Large intestine (tissue), 3 donors: ENCODE measurements around the gene WFIKKN1. TPM values are rescaled to one million over a fixed set of nuclear protein-coding genes. Genes with fewer than 3 reads are reported as not detected.

ENCODE experiments used
- DNase-seq, 2 donors: peaks; one replicate each; pipeline versions ENCODE4 v3.0.0 to v3.0.0-alpha.2; 2013
- H3K27ac ChIP-seq: one replicate; pipeline ENCODE4 v1.5.1; 2013; ENCODE audit warnings: low read length
- H3K27me3 ChIP-seq: 2 replicates; pipeline ENCODE4 v1.6.1; 2013; ENCODE audit warnings: low read length; ENCODE audit not compliant: control insufficient read depth, insufficient read depth
- H3K36me3 ChIP-seq: 2 replicates; pipeline ENCODE4 v1.6.1; 2013; ENCODE audit warnings: low read length; ENCODE audit not compliant: control insufficient read depth, insufficient read depth
- H3K4me1 ChIP-seq: one replicate; pipeline ENCODE4 v1.6.1; 2013; ENCODE audit warnings: low read length; ENCODE audit not compliant: control insufficient read depth, insufficient read depth
- H3K4me3 ChIP-seq: one replicate; pipeline ENCODE4 v1.5.1; 2013; ENCODE audit warnings: low read length
- H3K9me3 ChIP-seq: one replicate; pipeline ENCODE4 v1.6.1; 2013; ENCODE audit warnings: mild to moderate bottlenecking, low read depth, low read length, moderate library complexity; ENCODE audit not compliant: control insufficient read depth
- WGBS: methylation state at CpG from one replicate; pipeline ENCODE4 v1.1.5; 2013; ENCODE audit warnings: low lambda C conversion rate; ENCODE audit not compliant: insufficient coverage; 5-methylcytosine and 5-hydroxymethylcytosine counted together
- polyA plus RNA-seq: library from polyadenylated mRNA; unstranded; fragments of 120-200 nt; gene quantifications from one replicate; pipeline ENCODE4 v1.2.1, GENCODE V29; 2013

WFIKKN1 gene
- polyA plus RNA-seq, 1 donor = 1.6 TPM

- no CpG with 5 or more reads among the region's 14 CpGs for WGBS
- Histone ChIP-seq H3K4me1 (peaks cover 21% of the 10 kb centered on the region), H3K36me3 (no peaks in the 10 kb centered on the region), H3K27ac (no peak overlapping the region), H3K4me3 (no peak overlapping the region), H3K27me3 (peaks cover 3% of the 10 kb centered on the region), H3K9me3 (no peaks in the 10 kb centered on the region)
- no peak for DNase-seq
These were observed 43.9 kb upstream of the WFIKKN1 start for GRCh38 chr16:586645-587590.

- Histone ChIP-seq H3K27ac (peak overlapping the region; percentile 96), H3K4me1 (peaks cover 37% of the 10 kb centered on the region), H3K27me3 (peaks cover 3% of the 10 kb centered on the region), H3K4me3 (peak overlapping the region; percentile 86), H3K9me3 (no peaks in the 10 kb centered on the region), H3K36me3 (no peaks in the 10 kb centered on the region)
- peak; percentile 68 to 79 for DNase-seq
- no CpG with 5 or more reads among the region's 21 CpGs for WGBS
These were observed 42.2 kb upstream of the WFIKKN1 start for GRCh38 chr16:588639-588888.

- Histone ChIP-seq H3K4me3 (peak overlapping the region; percentile 86), H3K27ac (peak overlapping the region; percentile 96), H3K9me3 (no peaks in the 10 kb centered on the region), H3K4me1 (peaks cover 42% of the 10 kb centered on the region), H3K36me3 (no peaks in the 10 kb centered on the region), H3K27me3 (peaks cover 3% of the 10 kb centered on the region)
- peak; percentile 96 to 99 for DNase-seq
- WGBS = no CpG with 5 or more reads among the region's 107 CpGs
These were observed 41.7 kb upstream of the WFIKKN1 start for GRCh38 chr16:588889-589657.

- Histone ChIP-seq H3K27me3 (peaks cover 3% of the 10 kb centered on the region), H3K36me3 (no peaks in the 10 kb centered on the region), H3K9me3 (no peaks in the 10 kb centered on the region), H3K4me3 (peak within 1 kb of the TSS; percentile 88), H3K4me1 (peaks cover 44% of the 10 kb centered on the region), H3K27ac (peak within 1 kb of the TSS; percentile 96)
- DNase-seq = peak; percentile 99
- no CpG with 5 or more reads among the region's 67 CpGs for WGBS
These were observed 41.1 kb upstream of the WFIKKN1 start, which contains the start of gene RAB40C for GRCh38 chr16:589658-590187. Gene RAB40C (plus strand): TSS chr16:590066. CDS start chr16:590292, 226 bp downstream.

DNA sequence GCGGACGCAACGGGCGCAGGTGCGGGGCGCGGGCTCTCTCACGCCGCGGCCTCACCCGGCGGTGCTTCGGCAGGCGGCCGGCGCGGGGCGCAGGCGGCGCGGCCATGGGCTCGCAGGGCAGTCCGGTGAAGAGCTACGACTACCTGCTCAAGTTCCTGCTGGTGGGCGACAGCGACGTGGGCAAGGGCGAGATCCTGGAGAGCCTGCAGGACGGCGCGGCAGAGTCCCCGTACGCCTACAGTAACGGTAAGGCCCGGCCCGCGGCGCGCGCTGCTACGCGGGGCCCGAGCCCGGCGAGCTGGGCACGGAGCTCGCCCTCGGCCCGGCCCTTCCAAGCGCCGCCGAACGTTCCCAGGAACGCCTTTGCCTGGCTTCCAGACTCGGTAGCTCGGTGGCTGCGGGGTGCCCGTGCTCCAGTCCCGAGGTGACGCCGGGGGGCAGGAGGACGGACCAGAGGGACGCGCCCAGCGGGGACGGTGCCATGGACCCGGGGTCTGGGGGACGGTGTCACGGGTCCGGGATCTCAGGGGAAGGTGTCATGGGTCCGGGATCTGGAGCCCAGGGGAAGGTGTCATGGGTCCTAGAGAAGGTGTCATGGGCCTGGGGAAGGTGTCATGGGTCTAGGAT is 40.5 kb upstream of the WFIKKN1 start:
- Histone ChIP-seq H3K4me1 (peaks cover 47% of the 10 kb centered on the region), H3K36me3 (no peaks in the 10 kb centered on the region), H3K27ac (peak overlapping the region; percentile 77), H3K9me3 (no peaks in the 10 kb centered on the region), H3K27me3 (peaks cover 3% of the 10 kb centered on the region), H3K4me3 (peak overlapping the region; percentile 88)
- no CpG with 5 or more reads among the region's 71 CpGs for WGBS
- peak in 1 of 2 donors; percentile 63 for DNase-seq

DNA sequence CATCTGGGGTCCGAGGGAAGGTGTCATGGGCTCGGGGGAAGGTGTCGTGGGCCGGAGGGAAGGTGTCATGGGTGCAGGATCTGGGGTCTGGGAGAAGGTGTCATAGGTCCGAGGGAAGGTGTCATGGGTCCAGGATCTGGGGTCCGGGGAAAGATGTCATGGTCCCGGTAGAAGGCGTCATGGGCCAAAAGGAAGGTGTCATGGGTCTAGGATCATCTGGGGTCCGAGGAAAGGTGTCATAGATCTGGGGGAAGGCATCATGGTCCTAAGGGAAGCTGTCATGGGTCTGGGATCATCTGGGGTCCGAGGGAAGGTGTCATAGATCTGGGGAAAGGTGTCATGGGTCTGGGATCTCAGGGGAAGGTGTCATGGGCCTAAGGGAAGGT is 40.0 kb upstream of the WFIKKN1 start:
- WGBS = no CpG with 5 or more reads among the region's 10 CpGs
- H3K9me3 ChIP-seq = no peaks in the 10 kb centered on the region
- H3K4me1 ChIP-seq = peaks cover 47% of the 10 kb centered on the region
- no peaks in the 10 kb centered on the region for H3K27me3 ChIP-seq
- no peaks in the 10 kb centered on the region for H3K36me3 ChIP-seq
- H3K4me3 ChIP-seq = peak overlapping the region; percentile 88
- peak in 1 of 2 donors; percentile 48 for DNase-seq
- H3K27ac ChIP-seq = peak overlapping the region; percentile 77

GRCh38 chr16:591231-591630 is 39.6 kb upstream of the WFIKKN1 start:
- Histone ChIP-seq H3K4me1 (peaks cover 47% of the 10 kb centered on the region), H3K4me3 (peak overlapping the region; percentile 88), H3K36me3 (peaks cover 3% of the 10 kb centered on the region), H3K27me3 (no peaks in the 10 kb centered on the region), H3K9me3 (no peaks in the 10 kb centered on the region), H3K27ac (no peak overlapping the region)
- DNase-seq = no peak
- no CpG with 5 or more reads among the region's 8 CpGs for WGBS

DNA sequence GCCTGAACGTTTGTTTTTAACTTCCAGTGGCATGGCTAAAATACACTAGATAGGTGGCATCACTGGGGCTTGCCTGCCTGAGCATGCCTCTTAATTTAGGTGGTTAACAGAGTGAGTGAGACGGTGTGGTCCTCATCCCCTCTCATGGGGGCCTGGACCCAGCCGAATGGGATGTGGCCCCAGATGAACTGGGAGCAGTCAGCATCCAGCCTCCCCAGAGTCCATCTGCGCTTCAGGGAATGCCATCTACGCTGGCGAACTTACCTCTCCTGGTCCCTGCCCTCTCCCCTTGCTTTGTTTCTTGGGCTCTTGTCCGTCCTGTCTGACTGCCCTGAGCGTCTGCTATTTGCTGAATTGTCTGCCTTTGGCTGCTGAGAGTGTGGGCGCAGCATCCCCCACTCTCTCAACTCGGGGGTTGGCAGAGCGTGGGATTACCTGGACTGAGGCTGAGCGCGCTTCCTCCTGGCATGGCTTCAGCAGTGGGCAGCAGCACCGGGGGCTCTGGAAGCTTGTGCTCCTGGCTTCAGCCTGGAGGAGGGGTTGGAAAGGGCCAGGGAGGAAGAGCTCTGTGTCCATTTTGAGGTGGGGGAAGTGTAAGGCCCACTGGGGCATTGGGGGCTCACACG is 38.8 kb upstream of the WFIKKN1 start:
- Histone ChIP-seq H3K9me3 (no peaks in the 10 kb centered on the region), H3K36me3 (peaks cover 10% of the 10 kb centered on the region), H3K4me3 (no peak overlapping the region), H3K27me3 (no peaks in the 10 kb centered on the region), H3K27ac (peak overlapping the region; percentile 96), H3K4me1 (peaks cover 47% of the 10 kb centered on the region)
- 72% methylated on average over 2 of the region's 15 CpGs for WGBS
- DNase-seq = no peak

- no CpG with 5 or more reads among the region's 24 CpGs for WGBS
- peaks cover 46% of the 10 kb centered on the region for H3K4me1 ChIP-seq
- H3K27ac ChIP-seq = peak overlapping the region; percentile 96
- no peaks in the 10 kb centered on the region for H3K9me3 ChIP-seq
- peak; percentile 69 to 83 for DNase-seq
- H3K27me3 ChIP-seq = no peaks in the 10 kb centered on the region
- no peak overlapping the region for H3K4me3 ChIP-seq
- H3K36me3 ChIP-seq = peaks cover 12% of the 10 kb centered on the region
These were observed 38.1 kb upstream of the WFIKKN1 start for GRCh38 chr16:592518-593306.
